ENCODE measurements around the gene FAM161A.

Gene FAM161A

GRCh38 chr2:61877571-61878245, 23.8 kb upstream of the FAM161A start:
- TF ChIP-seq ZBTB7A (IDR thresholded peaks at IDR 0.05; ENCODE audit: low read depth) (no peak), MAX (IDR thresholded peaks at IDR 0.05) (no peak), EGR1 (IDR thresholded peaks at IDR 0.05) (no peak), CREB1 (IDR thresholded peaks at IDR 0.05; ENCODE audit: low read depth) (no peak), FOXM1 (IDR thresholded peaks at IDR 0.05; ENCODE audit: borderline replicate concordance, low read depth) (no peak), USF1 (IDR thresholded peaks at IDR 0.05) (no peak), TEAD4 (IDR thresholded peaks at IDR 0.05) (no peak), REST (IDR thresholded peaks at IDR 0.05; ENCODE audit: low read depth) (no peak), CEBPB (IDR thresholded peaks at IDR 0.05) (no peak), YY1 (IDR thresholded peaks at IDR 0.05; ENCODE audit: low read depth) (no peak), TCF12 (IDR thresholded peaks at IDR 0.05; ENCODE audit: low read depth) (no peak), NFIC (IDR thresholded peaks at IDR 0.05) (no peak), TAF1 (IDR thresholded peaks at IDR 0.05; ENCODE audit: low read depth) (no peak)

GRCh38 chr2:61876400-61876799, 22.5 kb upstream of the FAM161A start:
- TF ChIP-seq TAF1 (IDR thresholded peaks at IDR 0.05; ENCODE audit: low read depth) (no peak), NFIC (IDR thresholded peaks at IDR 0.05) (no peak)

GRCh38 chr2:61862085-61862484, 8.2 kb upstream of the FAM161A start:
- no peak for TF ChIP-seq RAD21 (IDR thresholded peaks at IDR 0.05; ENCODE audit: low read depth)
- TF ChIP-seq EGR1 (IDR thresholded peaks at IDR 0.05) = no peak
- TF ChIP-seq TCF12 (IDR thresholded peaks at IDR 0.05; ENCODE audit: low read depth) = no peak
- TF ChIP-seq TEAD4 (IDR thresholded peaks at IDR 0.05) = no peak

- no peak for TF ChIP-seq NFIC (IDR thresholded peaks at IDR 0.05)
- no peak for TF ChIP-seq CEBPB (IDR thresholded peaks at IDR 0.05)
- no peak for TF ChIP-seq RAD21 (IDR thresholded peaks at IDR 0.05; ENCODE audit: low read depth)
- no peak for TF ChIP-seq FOXM1 (IDR thresholded peaks at IDR 0.05; ENCODE audit: borderline replicate concordance, low read depth)
- TF ChIP-seq MAX (IDR thresholded peaks at IDR 0.05) = no peak
- TF ChIP-seq ZBTB7A (IDR thresholded peaks at IDR 0.05; ENCODE audit: low read depth) = no peak
- TF ChIP-seq TAF1 (IDR thresholded peaks at IDR 0.05; ENCODE audit: low read depth) = no peak
- TF ChIP-seq TEAD4 (IDR thresholded peaks at IDR 0.05) = no peak
- no peak for TF ChIP-seq YY1 (IDR thresholded peaks at IDR 0.05; ENCODE audit: low read depth)
Observed at GRCh38 chr2:61857224-61857623, 3.4 kb upstream of the FAM161A start.

GRCh38 chr2:61855318-61855613, 1.4 kb upstream of the FAM161A start:
- no peak for TF ChIP-seq USF1 (IDR thresholded peaks at IDR 0.05)
- TF ChIP-seq EP300 (IDR thresholded peaks at IDR 0.05; ENCODE audit: borderline replicate concordance) = no peak
- 0 out of 2 replicates have a peak, but pooled peaks have one; percentile 23 for TF ChIP-seq YY1 (IDR thresholded peaks at IDR 0.05; ENCODE audit: low read depth)
- TF ChIP-seq TAF1 (IDR thresholded peaks at IDR 0.05; ENCODE audit: low read depth) = peak; percentile 57; the same call in 1 of the 2 replicates
- no peak for TF ChIP-seq REST (IDR thresholded peaks at IDR 0.05; ENCODE audit: low read depth)
- no peak for TF ChIP-seq TEAD4 (IDR thresholded peaks at IDR 0.05)
- no peak for TF ChIP-seq TCF12 (IDR thresholded peaks at IDR 0.05; ENCODE audit: low read depth)
- no peak for TF ChIP-seq MAX (IDR thresholded peaks at IDR 0.05)

- TF ChIP-seq MAX (IDR thresholded peaks at IDR 0.05) (peak; percentile 97), USF1 (IDR thresholded peaks at IDR 0.05) (peak; percentile 72), EP300 (IDR thresholded peaks at IDR 0.05; ENCODE audit: borderline replicate concordance) (no peak)
Observed at GRCh38 chr2:61854564-61855317, 881 bp upstream of the FAM161A start.

Measured in Ishikawa (cell line).